GM12878 (cell line): ENCODE data around the gene WSCD2.

ENCODE experiments used
- CTCF ChIP-seq, 3 experiments: IDR thresholded peaks in 2 of 3; conservative IDR thresholded peaks in 1 of 3; 2 replicates each; pipeline ENCODE4 v1.5.1; 2011; ENCODE audit warnings: low read depth in 3 of 3, low read length in 3 of 3, mild to moderate bottlenecking in 3 of 3, control low read depth in 2 of 3, moderate library complexity in 2 of 3, inconsistent platforms in 1 of 3, mixed read lengths in 1 of 3; ENCODE audit not compliant: control insufficient read depth in 2 of 3, insufficient read depth in 1 of 3; ENCODE audit errors: extremely low read depth in 1 of 3
- FOXK2 ChIP-seq: fragments of 450-650 bp; IDR thresholded peaks from 2 replicates; pipeline ENCODE4 v1.6.1; 2017; ENCODE audit warnings: mild to moderate bottlenecking, moderate library complexity
- JUND ChIP-seq: IDR thresholded peaks from 2 replicates; pipeline ENCODE4 v1.6.1; 2012; ENCODE audit warnings: low read depth, mild to moderate bottlenecking, low read length, improper control_type of control experiment, moderate library complexity
- MXI1 ChIP-seq: fragments of 150-350 bp; IDR thresholded peaks from 2 replicates; pipeline ENCODE4 v1.6.1; 2011; ENCODE audit warnings: low read depth, mild to moderate bottlenecking, inconsistent platforms, low read length, improper control_type of control experiment
- MYC ChIP-seq: IDR thresholded peaks from 2 replicates; pipeline ENCODE4 v1.6.1; 2011; ENCODE audit warnings: mild to moderate bottlenecking, low read length, moderate library complexity, inconsistent platforms; ENCODE audit not compliant: insufficient read depth, insufficient replicate concordance, insufficient read length, severe bottlenecking
- POLR2A ChIP-seq: IDR thresholded peaks from 2 replicates; pipeline ENCODE4 v1.6.1; 2011; ENCODE audit warnings: low read depth, mild to moderate bottlenecking, low read length

DNA sequence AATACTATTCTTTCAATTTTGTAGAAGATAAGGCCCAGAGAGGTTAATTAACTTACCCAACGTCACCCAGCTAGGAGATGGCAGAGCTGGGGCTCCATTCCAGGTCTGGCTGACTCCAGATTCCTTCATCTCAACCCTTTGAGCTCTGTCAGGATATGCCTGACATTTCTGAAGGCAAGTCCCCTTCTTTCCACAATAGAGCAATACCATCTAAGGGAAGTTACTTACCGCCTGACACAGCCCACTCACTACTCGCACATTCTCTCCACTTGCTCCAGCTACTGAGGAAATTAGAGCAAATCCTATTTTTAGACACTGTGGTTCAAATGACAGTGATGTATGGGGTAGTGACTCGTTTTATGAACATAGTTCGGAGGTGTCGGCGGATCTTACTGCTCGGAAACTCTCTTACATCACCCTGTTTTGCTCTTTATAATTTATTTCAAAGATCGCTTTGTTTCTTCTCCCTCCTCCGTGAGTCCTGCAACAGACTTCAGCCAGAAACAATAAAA, 2.0 kb upstream of the WSCD2 start:
- TF ChIP-seq JUND (no peak), MXI1 (no peak), FOXK2 (no peak), CTCF (IDR thresholded peaks at IDR 0.05 in 2 of 3, conservative IDR thresholded peaks at IDR 0.05 in 1 of 3; ENCODE audit: control insufficient read depth in 2 of 3, extremely low read depth in 1 of 3, insufficient read depth in 1 of 3, low read depth in 3 of 3, low read length in 3 of 3) (no peak), POLR2A (no peak), MYC (no peak)
